Endothelial cell of umbilical vein (primary cell): ENCODE results near the gene UBR3. TPM values are rescaled to one million over a fixed set of nuclear protein-coding genes. Genes with fewer than 3 reads are reported as not detected.

ENCODE experiments used
- BruUV-seq: library from RNA; stranded (reverse); fragments of 400-500 nt; replicated peaks from 2 replicates; lab custom pipeline; 2021; lab: Mats Ljungman, UMichigan
- CTCF ChIA-PET: fragments of 300-600, 350-600 bp; sonication (Branson Sonifier 250); formaldehyde crosslinking; loops from one replicate; lab custom pipeline; 2021; ENCODE audit warnings: antibody characterized with exemption, inconsistent platforms; lab: Charles Lee
- POLR2A ChIA-PET: fragments of 300-600, 350-600 bp; sonication (Branson Sonifier 250); formaldehyde crosslinking; loops from one replicate; lab custom pipeline; 2021; ENCODE audit warnings: antibody characterized with exemption, inconsistent platforms; lab: Charles Lee
- DNase-seq: peaks from one replicate; pipeline ENCODE4 v3.0.0-alpha.2; 2011; ENCODE audit warnings: low read depth, low spot score
- FAIRE-seq: peaks from 2 replicates; lab custom pipeline; 2011; peaks lifted over from hg19 to GRCh38; lab: Jason Lieb, UNC
- H2AFZ ChIP-seq: 2 replicates; pipeline ENCODE4 v1.6.0; 2012; ENCODE audit warnings: low read depth, low read length, control low read depth, inconsistent platforms
- H3K27ac ChIP-seq: 2 replicates; pipeline ENCODE4 v1.5.1; 2011; ENCODE audit warnings: low read depth, mild to moderate bottlenecking, control low read depth, low read length, moderate library complexity; ENCODE audit not compliant: insufficient read depth
- H3K27me3 ChIP-seq, 2 experiments: 2 replicates each; pipeline versions ENCODE4 v1.6.0 to v1.6.1; 2011; ENCODE audit warnings: low read length in 2 of 2, mixed read lengths in 1 of 2; ENCODE audit not compliant: control insufficient read depth in 2 of 2, insufficient read depth in 2 of 2
- H3K36me3 ChIP-seq, 2 experiments: 2 replicates in 1 of 2; 3 replicates in 1 of 2; pipeline ENCODE4 v1.5.1; 2011; ENCODE audit warnings: low read length in 2 of 2, mild to moderate bottlenecking in 1 of 2, moderate library complexity in 1 of 2; ENCODE audit not compliant: control insufficient read depth in 2 of 2, insufficient read depth in 2 of 2; ENCODE audit errors: extremely low read depth in 1 of 2
- H3K4me1 ChIP-seq: 3 replicates; pipeline ENCODE4 v1.5.1; 2011; ENCODE audit warnings: mild to moderate bottlenecking, low read length; ENCODE audit not compliant: control insufficient read depth, insufficient read depth; ENCODE audit errors: extremely low read depth
- H3K4me2 ChIP-seq: 2 replicates; pipeline ENCODE4 v1.6.1; 2011; ENCODE audit warnings: low read length, control low read depth, mixed read lengths; ENCODE audit not compliant: insufficient read depth
- H3K4me3 ChIP-seq, 3 experiments: fragments of 200-600 bp in 1 of 3; sonication (generic), shearing (Covaris generic) in 1 of 3; replicated peaks in 1 of 3; 2 replicates each; pipeline ENCODE4 v1.5.1; 2011 to 2016; ENCODE audit warnings: control low read depth in 3 of 3, low read length in 3 of 3, mild to moderate bottlenecking in 2 of 3, inconsistent platforms in 1 of 3, low read depth in 1 of 3, moderate library complexity in 1 of 3; ENCODE audit not compliant: insufficient read depth in 1 of 3
- H3K79me2 ChIP-seq: 2 replicates; pipeline ENCODE4 v1.6.0; 2012; ENCODE audit warnings: low read length, inconsistent platforms; ENCODE audit not compliant: control insufficient read depth, insufficient read depth
- H3K9ac ChIP-seq: replicated peaks from 2 replicates; pipeline ENCODE3; 2011; ENCODE audit warnings: low read length, control low read depth; ENCODE audit not compliant: insufficient read depth; ENCODE audit errors: extremely low read depth
- H3K9me1 ChIP-seq: replicated peaks from 3 replicates; pipeline ENCODE4 v1.6.0; 2011; ENCODE audit warnings: mild to moderate bottlenecking, low read length; ENCODE audit not compliant: control insufficient read depth, insufficient read depth; ENCODE audit errors: extremely low read depth
- H3K9me3 ChIP-seq: replicated peaks from 2 replicates; pipeline ENCODE4 v1.5.1; 2012; ENCODE audit warnings: low read length, inconsistent platforms; ENCODE audit not compliant: control insufficient read depth, insufficient read depth
- H4K20me1 ChIP-seq: replicated peaks from 2 replicates; pipeline ENCODE3; 2011; ENCODE audit warnings: mild to moderate bottlenecking, low read length; ENCODE audit not compliant: control insufficient read depth, insufficient read depth; ENCODE audit errors: extremely low read depth
- EZH2 ChIP-seq: IDR thresholded peaks from 2 replicates; pipeline ENCODE4 v1.6.1; 2012; ENCODE audit warnings: borderline replicate concordance, low read depth, mild to moderate bottlenecking, moderate library complexity, low read length, inconsistent platforms; ENCODE audit not compliant: severe bottlenecking
- FOS ChIP-seq: IDR thresholded peaks from 2 replicates; pipeline ENCODE4 v1.6.1; 2011; ENCODE audit warnings: mild to moderate bottlenecking, low read length, moderate library complexity, borderline replicate concordance; ENCODE audit not compliant: insufficient read depth
- GATA2 ChIP-seq: IDR thresholded peaks from 2 replicates; pipeline ENCODE4 v1.7.0; 2011; ENCODE audit warnings: low read depth, mild to moderate bottlenecking, moderate library complexity, mixed read lengths, low read length; ENCODE audit not compliant: insufficient read length, insufficient read depth
- JUN ChIP-seq: IDR thresholded peaks from 2 replicates; pipeline ENCODE4 v1.6.1; 2011; ENCODE audit warnings: borderline replicate concordance, low read depth; ENCODE audit not compliant: insufficient read length, insufficient read depth
- MAX ChIP-seq: IDR thresholded peaks from 2 replicates; pipeline ENCODE4 v1.6.1; 2011; ENCODE audit not compliant: insufficient read depth, insufficient read length
- MYC ChIP-seq: IDR thresholded peaks from one replicate; pipeline ENCODE4 v1.6.1; 2011; ENCODE audit warnings: mild to moderate bottlenecking, low read depth, low read length
- POLR2A ChIP-seq: IDR thresholded peaks from 2 replicates; pipeline ENCODE4 v1.6.1; 2012; ENCODE audit warnings: low read depth, mild to moderate bottlenecking, control low read depth, low read length
- POLR2AphosphoS5 ChIP-seq: IDR thresholded peaks from 2 replicates; pipeline ENCODE4 v1.6.1; 2012; ENCODE audit warnings: low read depth, mild to moderate bottlenecking, control low read depth, low read length, moderate library complexity; ENCODE audit not compliant: insufficient read depth
- dilution Hi-C: fragments of 300-500 bp; cut with MboI; formaldehyde crosslinking; loops from one replicate; pipeline ENCODE4 v1.15.0; 2019; ENCODE audit warnings: low sequenced_read_pairs; ENCODE audit not compliant: extremely low pct_ligation_motif_present
- intact Hi-C: fragments of 100-400 bp; cut with micrococcal nuclease; formaldehyde crosslinking; loops from one replicate; pipeline ENCODE4 v1.10.0; 2022
- polyA plus RNA-seq, 4 experiments: library from polyadenylated mRNA; depleted of rRNA in 3 of 4; stranded (reverse) in 3 of 4; unstranded in 1 of 4; fragments of >200 nt; gene quantifications; 2 replicates each; pipeline versions ENCODE4 v1.2.1 to v1.2.3, GENCODE V29; 2011 to 2012; ENCODE audit warnings: missing spikeins in 1 of 4
- total RNA-seq: library from RNA; stranded (reverse); gene quantifications from 2 replicates; pipeline ENCODE4 v1.2.3, GENCODE V29; 2021
- TF ChIP-seq, protein P1 (sequence below), 2 donors: IDR thresholded peaks; 1 replicate in 1 of 2; 2 replicates in 1 of 2; pipeline ENCODE4 v1.5.1; 2011; ENCODE audit warnings: low read length in 2 of 2, mild to moderate bottlenecking in 2 of 2, moderate library complexity in 2 of 2, control low read depth in 1 of 2, inconsistent platforms in 1 of 2, low read depth in 1 of 2; ENCODE audit not compliant: insufficient read depth in 1 of 2; ENCODE audit errors: extremely low read depth in 1 of 2

UBR3 gene
- total and polyA plus RNA-seq, 2 donors (not counting 3 experiments of a cell fraction or from before 2014, with no cell fraction given) = 5.3 to 27.5 TPM

DNA sequence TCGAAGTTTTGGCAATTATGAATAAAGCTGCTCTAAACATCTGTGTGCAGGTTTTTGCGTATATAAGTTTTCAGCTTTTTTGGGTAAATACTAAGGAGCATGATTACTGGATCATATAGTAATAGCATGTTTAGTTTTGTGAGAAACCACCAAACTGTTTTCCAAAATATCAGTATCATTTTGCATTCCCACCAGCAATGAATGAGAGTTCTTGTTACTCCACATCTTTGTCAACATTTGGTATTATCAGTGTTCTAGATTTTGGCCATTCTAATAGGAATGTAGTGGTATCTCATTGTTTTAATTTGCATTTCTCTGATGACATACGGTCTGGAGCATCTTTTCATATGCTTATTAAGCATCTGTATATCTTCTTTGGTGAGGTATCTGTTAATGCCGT, 207.3 kb downstream of the UBR3 start:
- Histone ChIP-seq H3K27me3 (no peaks in the 10 kb centered on the region), H3K4me3 (no peak overlapping the region), H3K36me3 (no peaks in the 10 kb centered on the region), H3K79me2 (no peaks in the 10 kb centered on the region), H3K9me1 (no peaks in the 10 kb centered on the region), H3K4me2 (no peak overlapping the region), H3K4me1 (no peaks in the 10 kb centered on the region), H3K9me3 (no peaks in the 10 kb centered on the region), H3K27ac (no peak overlapping the region), H3K9ac (no peak overlapping the region), H2AFZ (no peak overlapping the region), H4K20me1 (no peaks in the 10 kb centered on the region)
- POLR2A ChIA-PET = no interaction called here
- no peak for DNase-seq
- CTCF ChIA-PET = interaction anchor here (1.1 kb wide), 1 partner anchor 121 kb away, joined by 3 read pairs; no protein-coding TSS in a partner anchor
- intact Hi-C loops = no loop called here
- TF ChIP-seq, protein P1, sequence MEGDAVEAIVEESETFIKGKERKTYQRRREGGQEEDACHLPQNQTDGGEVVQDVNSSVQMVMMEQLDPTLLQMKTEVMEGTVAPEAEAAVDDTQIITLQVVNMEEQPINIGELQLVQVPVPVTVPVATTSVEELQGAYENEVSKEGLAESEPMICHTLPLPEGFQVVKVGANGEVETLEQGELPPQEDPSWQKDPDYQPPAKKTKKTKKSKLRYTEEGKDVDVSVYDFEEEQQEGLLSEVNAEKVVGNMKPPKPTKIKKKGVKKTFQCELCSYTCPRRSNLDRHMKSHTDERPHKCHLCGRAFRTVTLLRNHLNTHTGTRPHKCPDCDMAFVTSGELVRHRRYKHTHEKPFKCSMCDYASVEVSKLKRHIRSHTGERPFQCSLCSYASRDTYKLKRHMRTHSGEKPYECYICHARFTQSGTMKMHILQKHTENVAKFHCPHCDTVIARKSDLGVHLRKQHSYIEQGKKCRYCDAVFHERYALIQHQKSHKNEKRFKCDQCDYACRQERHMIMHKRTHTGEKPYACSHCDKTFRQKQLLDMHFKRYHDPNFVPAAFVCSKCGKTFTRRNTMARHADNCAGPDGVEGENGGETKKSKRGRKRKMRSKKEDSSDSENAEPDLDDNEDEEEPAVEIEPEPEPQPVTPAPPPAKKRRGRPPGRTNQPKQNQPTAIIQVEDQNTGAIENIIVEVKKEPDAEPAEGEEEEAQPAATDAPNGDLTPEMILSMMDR (IDR thresholded peaks at IDR 0.05; ENCODE audit: extremely low read depth in 1 of 2, insufficient read depth in 1 of 2, low read depth in 1 of 2, low read length in 2 of 2) = no peak
- TF ChIP-seq GATA2 = no peak
- no peak for TF ChIP-seq POLR2AphosphoS5
- TF ChIP-seq JUN = no peak
- no peak for TF ChIP-seq POLR2A
- TF ChIP-seq EZH2 = no peak
- TF ChIP-seq FOS = no peak
- TF ChIP-seq MAX = no peak
- no peak for TF ChIP-seq MYC
- no TSS peak for BruUV-seq
- dilution Hi-C loops = no loop called here
- FAIRE-seq = no peak
